Choroid plexus epithelial cell (primary cell): Measurements from ENCODE around the gene GCN1.

Source experiments
- DNase-seq: peaks from one replicate; pipeline ENCODE4 v3.0.0-alpha.2; 2010; ENCODE audit warnings: low read depth
- H3K4me3 ChIP-seq: 2 replicates; pipeline ENCODE4 v1.5.1; 2011; ENCODE audit warnings: low read depth, mild to moderate bottlenecking, control low read depth, low read length, moderate library complexity
- CTCF ChIP-seq: conservative IDR thresholded peaks from 2 replicates; pipeline ENCODE4 v1.5.1; 2011; ENCODE audit warnings: low read depth, mild to moderate bottlenecking, control low read depth, inconsistent platforms, low read length, moderate library complexity

Gene GCN1

DNA sequence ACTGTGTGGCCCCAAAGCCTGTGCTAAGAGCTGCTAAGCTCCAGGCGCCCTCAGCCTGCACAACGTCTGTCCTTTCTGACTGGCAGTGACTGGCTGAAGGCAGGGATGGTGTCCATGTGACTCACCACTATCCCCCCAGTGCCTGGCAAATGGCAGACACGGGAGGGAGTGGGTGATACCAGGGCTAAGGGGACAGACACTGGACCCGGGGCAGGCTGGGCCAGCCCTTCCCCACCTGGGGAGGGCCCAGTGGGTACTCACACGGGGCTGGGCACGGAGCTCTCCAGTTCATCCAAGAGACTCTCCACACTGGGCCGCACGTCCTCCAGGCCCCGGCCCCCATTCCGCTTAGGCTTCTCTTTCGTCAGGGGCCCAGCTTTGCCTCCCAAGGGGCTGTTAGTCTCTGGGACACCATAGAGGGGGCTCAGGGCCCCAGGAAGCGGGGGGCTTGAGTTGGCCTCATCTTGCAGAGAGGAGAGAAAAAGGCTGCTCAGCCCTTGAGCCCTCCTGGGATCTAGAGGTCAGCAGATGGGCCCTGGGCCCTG, 27.8 kb upstream of the GCN1 start:
- DNase-seq, result no peak
- no peak for TF ChIP-seq CTCF
- H3K4me3 ChIP-seq, result no peak overlapping the region

- no peak for DNase-seq
- no peak overlapping the region for H3K4me3 ChIP-seq
- no peak for TF ChIP-seq CTCF
Measured at GRCh38 chr12:120221576-120221900, 27.0 kb upstream of the GCN1 start.

GRCh38 chr12:120220838-120221575, 26.5 kb upstream of the GCN1 start:
- DNase-seq, result no peak
- TF ChIP-seq CTCF, result no peak

DNA sequence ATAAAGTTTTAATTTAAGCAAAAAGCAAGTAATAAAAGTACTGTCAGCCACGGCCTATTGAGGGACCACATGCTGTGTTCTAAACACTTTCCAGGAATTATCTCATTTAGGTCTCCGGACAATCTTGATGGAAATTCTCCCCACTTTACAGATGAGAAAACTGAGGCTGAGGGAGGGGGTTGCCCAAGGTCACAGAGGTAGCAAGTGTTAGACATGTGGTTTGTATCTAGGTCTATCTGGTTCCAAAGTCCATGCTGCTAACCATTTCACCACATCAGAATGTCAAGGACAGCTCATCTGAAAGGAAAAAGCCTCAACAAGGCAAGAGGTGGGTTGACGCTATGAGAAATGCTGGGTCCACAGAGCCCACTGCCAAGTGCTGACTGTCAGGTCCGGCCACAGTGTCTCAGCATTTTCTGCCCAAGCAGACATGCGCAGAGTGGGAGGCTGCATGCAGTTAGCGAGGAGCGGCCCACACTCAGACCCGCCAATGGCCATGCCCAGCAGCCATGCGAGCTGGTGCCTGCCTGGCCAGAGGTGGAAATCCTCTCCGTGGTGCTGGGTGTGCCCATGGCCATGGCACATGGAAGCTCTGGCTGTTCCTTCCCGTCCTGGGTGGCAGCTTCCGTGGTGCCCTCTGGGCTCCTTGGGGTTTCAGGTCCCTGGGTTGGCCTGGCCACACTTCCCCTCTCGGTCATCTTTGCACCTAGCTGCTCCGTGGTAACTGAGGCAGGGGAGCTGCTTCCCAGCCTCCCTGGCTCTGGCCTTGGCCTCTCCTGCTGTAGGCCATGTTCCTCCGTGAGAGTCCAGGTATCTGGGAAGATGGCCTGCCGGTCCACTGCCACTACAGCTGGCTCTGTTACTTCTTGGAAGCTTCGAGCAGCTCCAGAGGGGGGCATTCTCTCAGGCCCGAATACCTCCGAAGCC, 24.4 kb upstream of the GCN1 start:
- DNase-seq, result no peak
- TF ChIP-seq CTCF, result no peak

More at GRCh38 chr12:120220838-120221575, 26.5 kb upstream of the GCN1 start:
- no peak overlapping the region for H3K4me3 ChIP-seq

GRCh38 chr12:120216742-120217605, 22.5 kb upstream of the GCN1 start:
- no peak overlapping the region for H3K4me3 ChIP-seq
- DNase-seq, result no peak
- no peak for TF ChIP-seq CTCF

More for the DNA sequence above, 24.4 kb upstream of the GCN1 start:
- no peak overlapping the region for H3K4me3 ChIP-seq
